Upper lobe of right lung (tissue), 1 donor: ENCODE measurements around the gene AIRE. TPM values are rescaled to one million over a fixed set of nuclear protein-coding genes. Genes with fewer than 3 reads are reported as not detected.
A peak's percentile ranks its signal among the peaks of the same experiment; 100 is the strongest.
"Not testable (repeated sequence)": the region's sequence is repeated elsewhere in the genome, so short reads cannot be mapped to it uniquely, and the experiment has no call there.

Source experiments
- ATAC-seq: fragments of 200-7000 bp; cut with Tn5 transposase; one replicate; pipeline ENCODE4 v1.9.1; 2020; ENCODE audit warnings: mild to moderate bottlenecking, moderate library complexity
- DNase-seq: peaks from one replicate; pipeline ENCODE4 v3.0.0-alpha.2; 2020
- H3K27ac ChIP-seq: fragments of 200-600 bp; one replicate; pipeline ENCODE4 v1.8.0; 2022
- H3K27me3 ChIP-seq: fragments of 200-600 bp; one replicate; pipeline ENCODE4 v1.8.0; 2022; ENCODE audit warnings: mild to moderate bottlenecking
- H3K36me3 ChIP-seq: fragments of 200-600 bp; one replicate; pipeline ENCODE4 v1.8.0; 2022
- H3K4me1 ChIP-seq: fragments of 200-600 bp; one replicate; pipeline ENCODE4 v1.8.0; 2022
- H3K4me3 ChIP-seq: fragments of 200-600 bp; one replicate; pipeline ENCODE4 v1.8.0; 2022; ENCODE audit warnings: mild to moderate bottlenecking
- H3K9me3 ChIP-seq: fragments of 200-600 bp; one replicate; pipeline ENCODE4 v1.8.0; 2022
- CTCF ChIP-seq: fragments of 200-600 bp; IDR thresholded peaks from one replicate; pipeline ENCODE4 v1.8.0; 2022; ENCODE audit warnings: antibody characterized with exemption
- intact Hi-C: fragments of 100-400 bp; cut with DNase I; formaldehyde crosslinking; loops from one replicate; pipeline ENCODE4 v1.11.0; 2022
- total RNA-seq: library from RNA; stranded (reverse); fragmentation: NEBNext Ultra II Directional; extraction: Animal tissue kit (Norgen Biotek cat#: 25700); gene quantifications from one replicate; pipeline ENCODE4 v1.2.1, GENCODE V29; 2021
- donor health status: DM: no; HTN: yes; CAD: no; lungs with severe emphysema.

Gene AIRE
- total RNA-seq, 1 donor from 2014 or later: not detected

DNA sequence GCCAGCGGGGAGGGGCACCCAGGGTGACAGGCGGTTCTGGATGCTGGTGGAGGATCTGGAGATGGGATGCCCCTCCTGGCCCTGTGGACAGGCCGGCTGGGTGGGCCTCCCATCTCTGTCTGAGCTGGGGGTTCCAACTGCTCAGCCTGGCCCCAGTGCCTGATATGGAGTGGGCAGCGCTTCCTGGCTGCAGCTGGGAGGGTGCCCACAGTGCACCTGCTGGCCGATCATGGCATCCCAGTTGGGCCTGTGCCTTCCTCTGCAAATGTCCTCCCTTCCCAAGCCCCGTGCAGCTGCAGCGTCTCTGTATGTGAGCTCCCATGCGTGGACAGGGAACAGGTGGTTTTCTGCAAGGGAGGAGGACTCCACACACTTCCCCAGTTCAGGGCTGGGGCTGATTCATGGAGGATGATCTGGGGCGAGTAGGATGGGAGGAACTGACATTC lies 16.3 kb downstream of the AIRE start:
- DNase-seq (no peak), ATAC-seq (no peak)
- Histone ChIP-seq H3K36me3 (peaks cover under 1% of the 10 kb centered on the region), H3K4me1 (peaks cover 43% of the 10 kb centered on the region), H3K9me3 (no peaks in the 10 kb centered on the region), H3K4me3 (no peak overlapping the region), H3K27ac (no peak overlapping the region), H3K27me3 (no peaks in the 10 kb centered on the region)
- intact Hi-C loops: no loop called here
- no peak for TF ChIP-seq CTCF

GRCh38 chr21:44302573-44303401 lies 17.1 kb downstream of the AIRE start:
- intact Hi-C loops, H3K27me3 ChIP-seq, H3K4me3 ChIP-seq, H3K27ac ChIP-seq, ATAC-seq, H3K36me3 ChIP-seq, H3K9me3 ChIP-seq, DNase-seq: not testable (repeated sequence)
- H3K4me1 ChIP-seq: peaks cover 37% of the 10 kb centered on the region
- TF ChIP-seq CTCF: peak; percentile 18

GRCh38 chr21:44303490-44303981 lies 17.9 kb downstream of the AIRE start:
- intact Hi-C loops: no loop called here
- DNase-seq (no peak), ATAC-seq (no peak)
- Histone ChIP-seq H3K4me1 (peaks cover 32% of the 10 kb centered on the region), H3K4me3 (no peak overlapping the region), H3K9me3 (no peaks in the 10 kb centered on the region), H3K27me3 (no peaks in the 10 kb centered on the region), H3K36me3 (peaks cover 12% of the 10 kb centered on the region), H3K27ac (no peak overlapping the region)
- TF ChIP-seq CTCF: no peak

DNA sequence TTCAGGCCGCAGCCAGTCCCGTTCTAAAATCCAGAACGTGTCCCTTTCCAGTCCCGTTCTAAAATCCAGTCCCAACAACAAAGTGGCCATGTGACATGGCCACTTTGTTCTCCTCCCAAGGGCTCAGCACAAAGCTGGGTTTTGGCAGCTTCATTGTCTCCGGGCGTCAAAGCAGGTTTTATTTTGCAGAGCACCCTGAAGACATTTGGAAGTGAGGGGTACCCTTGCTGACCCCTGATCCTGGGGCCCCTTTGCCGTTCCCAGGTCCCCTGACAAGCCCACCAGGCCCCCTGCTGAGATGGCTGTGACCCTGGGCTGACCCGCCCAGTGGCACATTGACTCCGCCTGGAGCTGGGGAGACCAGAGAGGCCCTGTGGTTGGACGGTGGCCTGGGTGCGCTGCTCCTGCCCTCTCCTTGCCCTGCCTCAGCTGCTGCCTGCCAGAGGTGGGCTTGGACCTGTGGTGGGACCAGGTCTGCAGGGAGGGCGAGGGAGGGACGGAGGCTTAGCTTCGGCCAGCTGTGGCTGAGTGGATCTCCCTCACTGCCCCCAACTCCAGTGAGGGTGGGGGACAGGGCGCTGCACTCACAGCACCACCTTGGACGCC lies 18.4 kb downstream of the AIRE start:
- Histone ChIP-seq H3K36me3 (peaks cover 12% of the 10 kb centered on the region), H3K4me3 (no peak overlapping the region), H3K27me3 (no peaks in the 10 kb centered on the region), H3K4me1 (peaks cover 32% of the 10 kb centered on the region), H3K9me3 (no peaks in the 10 kb centered on the region), H3K27ac (no peak overlapping the region)
- ATAC-seq (no peak), DNase-seq (no peak)
- no peak for TF ChIP-seq CTCF
- intact Hi-C loops: no loop called here

GRCh38 chr21:44304877-44305293 lies 19.2 kb downstream of the AIRE start:
- Histone ChIP-seq H3K36me3 (peaks cover 12% of the 10 kb centered on the region), H3K27me3 (no peaks in the 10 kb centered on the region), H3K27ac (no peak overlapping the region), H3K9me3 (no peaks in the 10 kb centered on the region), H3K4me3 (no peak overlapping the region), H3K4me1 (peaks cover 32% of the 10 kb centered on the region)
- ATAC-seq (peak; percentile 22), DNase-seq (no peak)
- peak; percentile 53 for TF ChIP-seq CTCF
- intact Hi-C loops: no loop called here
